ENCODE results near the gene FKBP2.

The FKBP2 gene

GRCh38 chr11:64263021-64263946, 22.4 kb downstream of the FKBP2 start:
- no peak for DNase-seq (ENCODE audit: low read depth in 2 of 2)

- DNase-seq (ENCODE audit: low read depth in 2 of 2) = no peak
These were observed 23.0 kb downstream of the FKBP2 start for GRCh38 chr11:64263947-64264317.

GRCh38 chr11:64264371-64264852, 23.5 kb downstream of the FKBP2 start:
- DNase-seq (ENCODE audit: low read depth in 2 of 2) = no peak

- DNase-seq (ENCODE audit: low read depth in 2 of 2) = no peak
These were observed 24.6 kb downstream of the FKBP2 start for GRCh38 chr11:64265176-64266160.

GRCh38 chr11:64266339-64266738, 25.4 kb downstream of the FKBP2 start:
- DNase-seq (ENCODE audit: low read depth in 2 of 2) = no peak

- DNase-seq (ENCODE audit: low read depth in 2 of 2) = no peak
These were observed 26.5 kb downstream of the FKBP2 start for GRCh38 chr11:64267207-64267945.

- no peak for DNase-seq (ENCODE audit: low read depth in 2 of 2)
These were observed 27.4 kb downstream of the FKBP2 start for GRCh38 chr11:64268025-64268892.

- DNase-seq (ENCODE audit: low read depth in 2 of 2) = no peak
These were observed 28.1 kb downstream of the FKBP2 start for GRCh38 chr11:64268893-64269539.

GRCh38 chr11:64269540-64270220, 28.8 kb downstream of the FKBP2 start:
- peak; percentile 100 for DNase-seq (ENCODE audit: low read depth in 2 of 2)

- no peak for DNase-seq (ENCODE audit: low read depth in 2 of 2)
These were observed 34.3 kb downstream of the FKBP2 start for GRCh38 chr11:64275031-64275800.

- DNase-seq (ENCODE audit: low read depth in 2 of 2) = no peak
These were observed 34.9 kb downstream of the FKBP2 start for GRCh38 chr11:64275841-64276240.

GRCh38 chr11:64276653-64277431, 35.9 kb downstream of the FKBP2 start:
- no peak for DNase-seq (ENCODE audit: low read depth in 2 of 2)

- DNase-seq (ENCODE audit: low read depth in 2 of 2) = no peak
These were observed 37.8 kb downstream of the FKBP2 start for GRCh38 chr11:64278576-64279190.

- no peak for DNase-seq (ENCODE audit: low read depth in 2 of 2)
These were observed 41.3 kb downstream of the FKBP2 start for GRCh38 chr11:64281957-64282770.

- no peak for DNase-seq (ENCODE audit: low read depth in 2 of 2)
These were observed 42.2 kb downstream of the FKBP2 start for GRCh38 chr11:64283092-64283491.

Data from fibroblast of skin of left biceps (primary cell).